Neural cell (in vitro differentiated cells): ENCODE data around the gene SKAP1.

ENCODE experiments used
- EZH2 ChIP-seq: fragments of 200-600, 300-800 bp; shearing (Covaris generic), sonication (generic); IDR thresholded peaks from 2 replicates; pipeline ENCODE4 v1.6.1; 2014; ENCODE audit warnings: antibody characterized with exemption, low read length, borderline replicate concordance, mild to moderate bottlenecking; ENCODE audit not compliant: insufficient read depth, poor library complexity, severe bottlenecking
- POLR2AphosphoS5 ChIP-seq: IDR thresholded peaks from 2 replicates; pipeline ENCODE4 v1.6.1; 2012
- TF ChIP-seq, protein P1 (sequence below): fragments of 450-650 bp; IDR thresholded peaks from 2 replicates; pipeline ENCODE4 v1.5.1; 2014; ENCODE audit warnings: antibody characterized with exemption, mild to moderate bottlenecking, moderate library complexity; ENCODE audit not compliant: poor library complexity, severe bottlenecking

DNA sequence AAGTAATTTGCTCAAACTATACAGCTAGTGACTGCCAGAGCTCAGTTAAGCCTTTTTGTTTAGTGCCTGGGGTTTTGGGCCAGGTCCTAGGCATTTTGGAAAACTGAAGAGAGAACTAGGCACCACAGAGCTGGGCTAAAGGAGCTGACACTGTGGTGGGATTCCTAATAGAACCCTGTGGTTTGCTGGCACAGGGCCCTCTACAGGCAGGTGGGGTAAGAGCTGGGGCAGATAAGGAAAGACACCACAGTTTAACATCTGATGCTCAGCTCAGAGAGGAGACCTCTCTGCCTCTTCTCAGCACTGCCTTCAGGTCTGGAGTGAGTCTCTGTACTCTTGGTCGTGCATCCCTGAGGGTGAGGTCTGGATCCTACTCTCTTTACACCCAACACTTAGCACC is 201.3 kb downstream of the SKAP1 start:
- no peak for TF ChIP-seq POLR2AphosphoS5
- TF ChIP-seq, protein P1, sequence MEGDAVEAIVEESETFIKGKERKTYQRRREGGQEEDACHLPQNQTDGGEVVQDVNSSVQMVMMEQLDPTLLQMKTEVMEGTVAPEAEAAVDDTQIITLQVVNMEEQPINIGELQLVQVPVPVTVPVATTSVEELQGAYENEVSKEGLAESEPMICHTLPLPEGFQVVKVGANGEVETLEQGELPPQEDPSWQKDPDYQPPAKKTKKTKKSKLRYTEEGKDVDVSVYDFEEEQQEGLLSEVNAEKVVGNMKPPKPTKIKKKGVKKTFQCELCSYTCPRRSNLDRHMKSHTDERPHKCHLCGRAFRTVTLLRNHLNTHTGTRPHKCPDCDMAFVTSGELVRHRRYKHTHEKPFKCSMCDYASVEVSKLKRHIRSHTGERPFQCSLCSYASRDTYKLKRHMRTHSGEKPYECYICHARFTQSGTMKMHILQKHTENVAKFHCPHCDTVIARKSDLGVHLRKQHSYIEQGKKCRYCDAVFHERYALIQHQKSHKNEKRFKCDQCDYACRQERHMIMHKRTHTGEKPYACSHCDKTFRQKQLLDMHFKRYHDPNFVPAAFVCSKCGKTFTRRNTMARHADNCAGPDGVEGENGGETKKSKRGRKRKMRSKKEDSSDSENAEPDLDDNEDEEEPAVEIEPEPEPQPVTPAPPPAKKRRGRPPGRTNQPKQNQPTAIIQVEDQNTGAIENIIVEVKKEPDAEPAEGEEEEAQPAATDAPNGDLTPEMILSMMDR, result no peak
- TF ChIP-seq EZH2, result no peak
